ENCODE data around the gene YJEFN3. TPM values are rescaled to one million over a fixed set of nuclear protein-coding genes. Genes with fewer than 3 reads are reported as not detected.

Gene YJEFN3, protein sequence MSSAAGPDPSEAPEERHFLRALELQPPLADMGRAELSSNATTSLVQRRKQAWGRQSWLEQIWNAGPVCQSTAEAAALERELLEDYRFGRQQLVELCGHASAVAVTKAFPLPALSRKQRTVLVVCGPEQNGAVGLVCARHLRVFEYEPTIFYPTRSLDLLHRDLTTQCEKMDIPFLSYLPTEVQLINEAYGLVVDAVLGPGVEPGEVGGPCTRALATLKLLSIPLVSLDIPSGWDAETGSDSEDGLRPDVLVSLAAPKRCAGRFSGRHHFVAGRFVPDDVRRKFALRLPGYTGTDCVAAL
- 0.69 and 0.90 TPM in 2 replicates for total RNA-seq (2014; rRNA removed)
- 0.75 TPM for polyA plus RNA-seq (2012)

DNA sequence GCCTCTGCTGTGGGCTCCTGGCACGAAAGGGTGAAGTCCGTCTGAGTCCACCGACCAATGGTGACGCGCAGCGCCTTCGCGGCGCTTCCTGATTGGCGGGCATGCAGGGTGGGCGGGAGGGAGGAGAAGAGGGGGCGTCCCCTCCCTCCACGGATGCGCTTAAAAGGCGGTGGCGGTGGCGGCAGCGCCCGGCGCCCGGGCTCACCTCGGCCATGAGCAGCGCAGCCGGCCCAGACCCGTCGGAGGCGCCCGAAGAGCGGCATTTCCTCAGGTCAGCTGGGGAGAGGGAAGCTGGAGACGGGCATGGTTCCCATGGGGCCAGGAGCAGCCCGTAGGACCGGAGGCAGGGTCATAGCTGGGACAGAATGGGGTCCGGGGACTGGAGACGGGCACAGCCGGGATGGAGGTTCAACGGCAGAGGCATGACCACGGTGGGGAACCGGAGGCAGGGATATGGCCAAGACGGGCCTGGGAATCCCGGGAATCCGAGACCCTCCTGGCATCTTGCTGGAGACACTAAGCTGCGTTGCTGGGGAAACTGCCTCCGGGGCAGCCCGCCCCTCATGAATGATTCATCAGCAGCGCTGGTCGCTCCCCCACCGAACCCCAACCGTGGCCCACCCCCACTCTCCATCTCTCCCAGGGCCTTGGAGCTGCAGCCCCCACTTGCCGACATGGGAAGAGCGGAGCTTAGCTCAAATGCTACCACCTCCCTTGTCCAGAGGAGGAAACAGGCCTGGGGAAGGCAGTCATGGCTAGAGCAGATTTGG lies at the start of gene YJEFN3:
TSS of gene YJEFN3 (plus strand) at position 191 of the 770 bp plus-strand sequence. CDS start at position 213, 22 bp downstream.
- DNase-seq (ENCODE audit: low read depth), result no peak

DNA sequence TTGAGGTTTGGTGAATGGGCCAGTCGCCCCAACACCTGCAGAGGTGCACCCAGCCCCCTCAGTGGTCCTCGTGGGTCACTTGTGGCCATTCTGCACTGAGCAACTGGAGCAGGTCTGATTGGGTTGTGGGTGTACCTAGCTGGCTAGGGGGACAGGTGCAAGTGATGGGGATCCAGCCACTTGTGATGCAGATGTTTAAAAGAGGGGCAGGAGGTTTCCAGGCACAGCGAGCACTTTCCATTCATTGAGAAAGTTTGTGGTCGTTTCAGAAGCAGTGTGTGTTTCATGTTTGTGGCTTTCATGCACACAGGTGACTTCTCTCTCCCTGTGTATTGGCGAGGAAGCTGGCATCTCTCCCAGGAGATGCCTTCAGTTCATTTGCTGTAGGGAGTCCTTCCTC lies 48.0 kb upstream of the YJEFN3 start:
- no peak for DNase-seq (ENCODE audit: low read depth)

DNA sequence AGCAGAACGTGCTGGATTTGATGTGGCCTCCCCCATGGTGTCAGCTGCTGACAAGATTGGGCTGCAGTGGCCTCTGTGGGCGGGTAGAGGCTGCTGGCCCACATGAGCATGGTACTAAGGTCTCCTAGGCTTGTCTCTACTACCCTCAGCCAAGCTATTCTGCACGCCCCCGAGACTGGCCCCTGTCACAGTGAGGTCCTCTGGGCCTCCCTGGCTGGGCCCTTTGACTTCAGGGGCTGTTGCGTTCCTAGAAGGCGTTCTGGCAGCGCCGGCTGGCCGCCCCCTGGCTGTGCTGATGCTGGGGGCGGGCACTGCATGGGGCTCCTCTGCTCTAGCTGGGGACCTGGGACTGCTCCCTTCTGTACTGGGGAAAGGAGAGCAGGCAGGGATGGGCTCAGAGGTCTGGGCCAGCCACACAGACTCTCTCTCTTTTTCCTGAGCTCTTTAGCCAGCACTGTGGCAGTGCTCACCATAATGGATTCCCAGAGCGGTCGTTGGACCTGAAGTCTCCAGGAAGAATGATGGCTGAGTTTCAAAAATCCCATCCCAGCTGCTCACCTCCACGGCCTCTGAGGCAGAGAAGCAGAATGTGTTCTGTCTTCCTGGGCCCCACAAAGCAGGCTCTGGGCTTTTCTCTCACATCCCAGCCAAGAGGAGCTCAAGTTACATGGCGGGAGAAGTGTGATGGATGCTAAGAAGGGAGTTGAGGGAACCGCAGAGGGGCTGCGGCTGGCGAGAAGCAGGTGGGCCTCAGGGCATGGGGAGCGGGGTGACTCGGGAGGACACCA lies 45.7 kb upstream of the YJEFN3 start:
- no peak for DNase-seq (ENCODE audit: low read depth)

DNA sequence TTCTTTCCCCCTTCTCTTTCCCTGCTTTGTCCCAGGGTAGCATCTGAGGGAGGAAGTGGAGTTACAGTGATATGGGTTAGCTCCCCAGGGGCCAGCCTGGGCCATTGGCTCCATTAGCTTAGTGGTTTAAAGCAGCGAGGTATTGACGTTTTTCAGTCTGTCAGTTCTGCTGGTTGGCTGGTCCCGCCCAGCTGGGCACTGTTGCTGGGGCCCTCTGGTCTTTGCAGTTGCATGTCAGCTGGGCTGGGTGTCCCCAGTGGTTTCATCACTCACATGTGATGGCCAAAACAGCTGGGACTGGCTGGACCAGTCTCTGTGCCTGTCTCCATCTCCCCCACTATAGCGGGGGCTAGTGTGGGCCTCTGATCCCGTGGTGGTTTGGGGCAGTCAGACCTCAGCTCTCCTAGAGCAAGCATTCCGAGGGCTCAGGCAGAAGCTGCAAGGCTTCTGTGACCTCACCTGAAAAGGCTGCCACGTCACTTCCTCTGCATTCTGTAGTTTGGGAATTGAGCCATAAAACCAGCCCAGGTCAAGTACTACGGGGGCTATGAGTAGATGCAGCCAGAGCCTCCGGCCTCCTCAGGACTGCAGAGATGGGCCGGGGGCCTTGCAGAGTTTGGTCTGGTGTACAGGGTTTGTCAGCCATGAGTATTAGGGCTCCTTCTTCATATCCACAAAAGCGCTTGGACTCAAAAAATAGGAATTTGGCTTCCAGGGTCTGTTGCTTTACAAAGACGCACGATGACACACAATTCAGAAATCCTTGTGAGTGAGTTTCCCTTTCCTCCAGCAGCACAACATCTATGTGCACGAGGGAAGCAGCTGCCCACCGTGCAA lies 43.3 kb upstream of the YJEFN3 start:
- DNase-seq (ENCODE audit: low read depth), result peak; percentile 70

DNA sequence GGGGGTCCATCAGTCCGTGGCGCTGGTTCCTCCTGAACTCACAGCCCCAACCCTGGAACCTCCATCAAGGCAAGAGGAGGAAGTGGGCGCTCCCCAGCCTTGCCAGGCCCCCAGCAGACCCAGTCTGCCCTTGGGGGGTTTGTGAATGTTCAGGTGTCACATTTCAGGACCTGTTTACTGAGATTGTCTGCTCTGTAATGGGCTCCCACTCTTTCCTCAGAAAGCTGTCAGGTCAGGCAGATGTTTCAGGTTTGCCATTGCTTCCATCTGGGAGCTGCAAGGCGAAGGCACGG lies 42.8 kb upstream of the YJEFN3 start:
- DNase-seq (ENCODE audit: low read depth), result no peak

DNA sequence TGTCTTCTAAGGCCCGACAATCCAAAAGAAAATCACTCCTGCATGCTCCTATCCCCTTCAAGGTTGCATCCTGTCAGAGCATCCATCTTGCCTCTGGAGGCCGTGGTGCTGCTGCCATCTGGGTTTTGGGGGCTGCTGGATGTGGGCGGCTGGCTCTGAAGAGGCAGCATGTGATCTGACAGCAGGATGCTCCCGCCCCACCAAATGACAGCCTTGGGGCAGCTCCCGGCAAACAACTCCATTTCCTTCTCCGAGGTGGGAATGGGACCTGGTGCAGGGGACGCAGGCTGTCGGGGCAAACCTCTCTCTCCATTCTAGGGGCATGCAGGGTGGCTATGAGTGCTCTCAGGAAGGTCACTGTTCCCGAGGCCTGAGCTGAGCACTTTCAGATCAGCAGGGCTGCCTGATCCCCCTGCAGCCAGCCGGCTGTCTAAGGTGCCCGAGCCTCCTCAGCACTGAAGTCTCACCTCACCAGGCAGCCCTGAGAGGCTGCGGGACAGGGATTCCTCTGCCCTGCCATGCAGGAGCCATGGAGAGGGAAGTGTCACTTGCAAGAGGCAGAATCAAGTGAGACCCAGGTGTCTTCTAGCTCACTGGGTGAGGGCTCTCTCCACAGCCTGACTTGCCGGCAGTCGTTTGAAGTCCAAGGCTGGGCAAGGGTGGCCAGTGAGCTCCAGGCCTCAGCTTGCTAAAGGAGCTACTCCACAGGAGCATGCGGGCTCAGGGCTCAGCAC lies 42.2 kb upstream of the YJEFN3 start:
- no peak for DNase-seq (ENCODE audit: low read depth)

DNA sequence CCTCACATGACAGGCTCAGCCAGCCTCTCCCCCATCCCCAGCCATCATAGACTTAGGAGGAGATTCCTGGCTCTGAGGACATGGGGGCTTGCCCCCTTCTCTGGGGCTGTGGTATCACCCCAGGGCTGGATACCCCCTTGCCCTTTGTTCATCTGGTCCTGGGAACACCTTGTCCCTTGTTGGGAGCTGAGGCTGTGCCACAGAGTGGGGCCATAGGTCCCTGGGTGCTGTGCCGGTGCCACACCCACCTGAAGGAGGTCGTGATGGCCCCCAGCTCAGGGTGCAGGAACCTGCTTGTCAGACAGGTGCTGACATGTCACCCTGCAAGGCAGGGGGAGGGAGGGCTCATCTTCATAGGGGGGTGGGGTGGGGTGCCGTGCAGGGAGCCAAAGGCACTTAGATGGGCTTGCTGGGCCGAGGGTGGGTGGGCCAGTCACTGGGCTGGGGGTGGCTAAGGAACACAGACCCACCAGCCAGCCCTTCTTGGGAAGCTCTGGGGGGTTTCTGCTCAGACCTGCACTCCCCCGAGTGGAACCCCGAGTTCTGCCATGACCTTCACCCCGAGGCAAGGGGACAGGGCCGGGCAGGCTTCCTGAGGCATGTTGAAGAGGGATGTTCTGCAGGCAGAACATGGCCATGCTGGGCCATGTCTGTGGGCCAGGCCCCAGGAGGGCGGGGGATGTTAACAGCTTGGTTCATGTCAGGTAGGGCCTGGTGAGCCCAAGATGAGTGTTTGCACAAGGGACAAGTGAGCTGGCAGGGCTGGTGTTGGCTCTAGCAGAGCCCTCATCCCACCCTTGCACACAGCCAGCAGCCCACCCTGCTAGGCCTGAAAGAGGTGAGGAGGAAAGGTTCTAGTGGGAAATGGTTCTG lies 41.4 kb upstream of the YJEFN3 start:
- DNase-seq (ENCODE audit: low read depth), result no peak

DNA sequence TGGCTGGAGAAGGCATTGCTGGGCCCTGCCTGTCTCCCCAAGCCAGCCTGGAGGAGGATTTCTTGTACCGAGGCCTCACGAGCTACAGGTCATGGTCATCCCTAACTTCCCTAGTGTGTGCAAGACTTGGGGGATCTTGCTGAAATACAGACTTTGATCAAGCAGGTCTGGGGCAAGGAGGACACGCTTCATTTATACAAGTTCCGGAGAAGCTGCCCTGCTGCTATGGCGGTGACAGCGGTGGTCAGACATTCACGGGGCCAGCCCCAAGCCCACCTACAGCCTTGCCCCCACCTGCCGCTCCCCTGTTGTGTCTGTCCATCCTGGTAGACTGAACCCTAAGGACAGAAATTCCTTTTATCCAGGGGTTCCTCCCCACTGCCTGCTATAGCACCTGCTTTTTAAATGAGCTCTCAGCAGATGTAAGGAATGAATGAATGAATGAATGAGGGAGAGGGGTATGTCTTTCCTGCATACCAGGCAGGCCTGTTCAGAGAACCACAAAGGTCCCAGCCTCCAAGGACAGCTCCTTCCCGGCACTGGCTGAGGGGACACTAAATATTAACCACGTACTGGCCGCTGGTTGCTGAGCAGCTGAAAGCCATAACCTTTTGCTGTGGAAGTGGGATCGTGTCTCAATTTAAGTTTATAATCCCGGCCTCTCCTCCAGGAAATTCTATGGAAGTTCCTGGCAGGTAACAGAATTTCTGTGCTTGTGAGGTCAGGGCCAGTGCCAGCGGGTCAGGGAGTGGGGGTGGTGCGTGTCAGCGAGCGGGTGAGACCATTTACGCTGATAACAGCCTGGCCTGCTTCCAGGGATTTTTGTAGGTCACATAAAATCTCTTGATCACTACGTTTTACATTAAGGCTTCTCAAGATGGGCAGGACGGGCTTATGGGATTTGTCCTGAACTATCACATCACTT lies 40.5 kb upstream of the YJEFN3 start:
- DNase-seq (ENCODE audit: low read depth), result no peak

DNA sequence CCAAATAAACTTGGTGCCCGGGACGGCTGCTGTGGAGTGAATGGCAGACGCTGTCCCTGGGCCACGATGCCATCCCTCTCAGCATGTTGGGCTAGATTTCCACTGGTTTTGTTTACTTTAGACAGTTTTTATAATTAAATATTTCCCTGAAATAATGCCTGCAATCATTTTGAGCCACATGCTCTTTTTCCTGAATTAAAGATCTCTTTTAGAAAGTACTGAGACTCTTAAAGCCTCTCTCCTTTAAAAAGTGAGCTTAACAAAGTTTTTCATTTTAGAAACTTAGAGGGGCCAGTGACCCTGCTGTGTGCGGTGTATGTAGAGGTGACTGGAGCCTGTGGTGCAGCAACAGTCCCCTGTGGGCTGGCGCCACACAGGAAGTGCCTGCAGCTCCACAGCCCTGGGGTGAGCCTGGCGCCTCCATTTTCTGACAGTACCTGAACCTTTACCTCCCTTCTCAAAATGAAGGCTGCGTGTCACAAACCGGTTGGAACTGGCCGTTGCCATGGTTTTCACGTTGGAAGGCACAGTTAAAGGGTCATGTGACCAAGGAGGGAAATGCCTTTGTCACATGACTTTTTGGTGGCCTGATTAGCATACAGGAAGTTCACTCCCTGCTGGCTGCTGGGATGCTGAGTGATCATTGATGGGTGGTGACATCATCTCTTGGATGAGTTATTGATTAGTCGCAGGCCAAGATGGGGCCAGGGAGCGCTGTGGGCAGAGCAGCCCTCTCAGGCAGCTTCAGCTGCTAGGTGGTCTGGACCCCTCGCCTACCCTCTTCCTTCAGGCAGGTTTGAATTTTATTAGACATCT lies 39.6 kb upstream of the YJEFN3 start:
- peak; percentile 87 for DNase-seq (ENCODE audit: low read depth)

DNA sequence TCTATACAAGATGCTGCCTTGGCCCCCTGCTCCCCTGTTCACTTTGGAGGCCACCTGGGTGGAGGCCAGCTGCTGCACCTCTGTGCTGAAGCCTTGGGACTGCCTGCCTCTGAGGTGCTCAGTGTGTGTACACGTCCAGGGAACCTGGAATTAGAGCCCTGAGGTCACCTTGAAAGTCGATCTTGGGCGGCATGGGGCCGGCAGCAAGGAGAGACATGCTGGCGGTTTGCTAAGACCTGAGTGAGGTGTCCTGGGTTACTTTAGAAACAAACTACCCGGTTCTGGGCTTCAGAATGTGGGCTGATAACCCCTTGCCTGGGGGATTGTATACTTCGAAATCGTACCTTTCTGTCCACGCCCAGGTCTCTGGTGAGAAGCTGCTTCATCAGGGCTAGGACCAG lies 38.9 kb upstream of the YJEFN3 start:
- DNase-seq (ENCODE audit: low read depth), result no peak

DNA sequence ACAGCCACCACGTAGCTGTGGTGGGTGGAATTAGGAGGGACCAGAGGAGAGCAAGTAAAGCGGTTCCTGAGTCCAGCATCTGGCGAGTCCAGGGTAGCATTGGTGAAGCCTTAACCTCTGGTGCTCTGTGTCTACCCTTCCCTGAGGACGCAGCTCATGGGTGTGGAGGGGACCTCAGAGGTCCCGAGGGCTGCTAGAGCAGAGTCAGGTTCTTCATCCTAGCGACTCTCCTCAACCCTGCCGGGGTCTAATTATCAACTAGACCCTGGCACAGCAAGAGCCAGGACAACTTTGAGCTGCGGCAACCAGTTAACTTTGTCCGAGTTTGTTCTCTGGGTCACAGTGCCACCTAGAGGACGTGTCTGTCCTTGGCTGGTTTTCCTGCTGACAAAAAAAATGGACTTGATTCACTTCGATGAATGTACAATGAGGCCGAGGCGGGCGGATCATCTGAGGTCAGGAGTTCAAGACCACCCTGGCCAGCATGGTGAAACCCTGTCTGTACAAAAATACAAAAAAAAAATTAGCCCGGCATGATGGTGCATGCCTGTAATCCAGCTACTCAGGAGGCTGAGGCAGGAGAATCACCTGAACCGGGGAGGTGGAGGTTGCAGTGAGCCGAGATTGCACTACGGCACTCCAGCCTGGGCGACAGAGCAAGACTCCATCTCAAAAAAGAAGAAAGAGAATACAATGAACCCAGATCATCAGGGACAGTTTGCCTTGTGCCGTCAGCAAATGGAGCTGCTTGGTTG lies 38.3 kb upstream of the YJEFN3 start:
- DNase-seq (ENCODE audit: low read depth), result peak; percentile 78

DNA sequence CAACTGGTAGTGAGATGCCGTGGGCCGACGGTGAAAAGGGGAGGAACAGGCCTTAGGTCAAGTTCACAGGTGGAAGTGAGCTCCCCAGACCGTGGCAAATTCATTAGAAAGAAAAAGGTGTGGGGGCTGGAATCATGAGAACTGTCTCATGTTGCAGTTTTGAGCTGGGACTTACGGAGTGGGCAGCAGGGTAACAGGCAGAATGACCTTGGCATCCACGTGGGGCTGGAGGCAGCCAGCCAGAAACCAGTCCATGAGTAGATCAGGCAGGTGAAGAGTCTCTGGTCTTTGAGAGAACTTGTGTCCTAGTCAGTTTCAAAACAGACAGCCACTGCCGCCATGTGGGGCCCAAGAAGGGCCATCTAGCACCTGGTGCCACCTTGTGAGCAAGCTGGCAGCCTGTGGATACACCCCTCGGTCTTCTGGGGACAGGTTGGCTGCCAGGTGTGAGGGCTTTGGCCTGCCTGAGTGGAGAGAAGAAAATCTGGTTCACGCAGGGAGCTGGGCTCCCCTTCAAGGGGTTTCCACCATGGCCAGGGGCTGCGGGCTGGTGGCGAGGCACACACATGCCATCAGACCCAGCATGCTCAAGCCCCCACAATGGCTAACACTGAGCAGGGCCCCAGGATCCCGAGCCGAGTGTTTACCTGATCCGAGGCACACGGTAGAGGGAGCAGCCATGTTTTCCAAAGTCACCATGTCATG lies 37.2 kb upstream of the YJEFN3 start:
- DNase-seq (ENCODE audit: low read depth), result no peak

DNA sequence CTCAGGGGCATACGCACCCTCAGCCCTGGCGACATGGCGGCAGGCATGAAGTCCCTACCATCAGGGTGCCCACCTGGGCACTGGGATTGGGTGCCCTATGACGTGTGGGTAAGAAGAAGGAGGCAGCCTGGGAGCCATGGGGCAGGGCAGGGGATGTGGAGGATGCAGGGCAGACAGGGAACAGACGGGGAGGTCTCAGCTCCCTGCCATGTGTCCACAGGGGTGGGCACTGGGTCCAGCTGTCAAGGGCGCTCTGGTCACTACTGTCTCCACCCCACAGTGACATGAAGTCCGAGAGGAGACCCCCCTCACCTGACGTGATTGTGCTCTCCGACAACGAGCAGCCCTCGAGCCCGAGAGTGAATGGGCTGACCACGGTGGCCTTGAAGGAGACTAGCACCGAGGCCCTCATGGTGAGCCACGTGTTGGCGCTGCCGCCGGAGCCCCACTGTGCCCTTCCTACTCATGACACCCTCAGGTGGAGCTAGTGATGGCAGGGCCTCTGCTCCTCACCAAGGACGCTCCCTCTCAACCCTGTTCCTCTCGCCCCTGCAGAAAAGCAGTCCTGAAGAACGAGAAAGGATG lies 36.6 kb upstream of the YJEFN3 start:
- no peak for DNase-seq (ENCODE audit: low read depth)

DNA sequence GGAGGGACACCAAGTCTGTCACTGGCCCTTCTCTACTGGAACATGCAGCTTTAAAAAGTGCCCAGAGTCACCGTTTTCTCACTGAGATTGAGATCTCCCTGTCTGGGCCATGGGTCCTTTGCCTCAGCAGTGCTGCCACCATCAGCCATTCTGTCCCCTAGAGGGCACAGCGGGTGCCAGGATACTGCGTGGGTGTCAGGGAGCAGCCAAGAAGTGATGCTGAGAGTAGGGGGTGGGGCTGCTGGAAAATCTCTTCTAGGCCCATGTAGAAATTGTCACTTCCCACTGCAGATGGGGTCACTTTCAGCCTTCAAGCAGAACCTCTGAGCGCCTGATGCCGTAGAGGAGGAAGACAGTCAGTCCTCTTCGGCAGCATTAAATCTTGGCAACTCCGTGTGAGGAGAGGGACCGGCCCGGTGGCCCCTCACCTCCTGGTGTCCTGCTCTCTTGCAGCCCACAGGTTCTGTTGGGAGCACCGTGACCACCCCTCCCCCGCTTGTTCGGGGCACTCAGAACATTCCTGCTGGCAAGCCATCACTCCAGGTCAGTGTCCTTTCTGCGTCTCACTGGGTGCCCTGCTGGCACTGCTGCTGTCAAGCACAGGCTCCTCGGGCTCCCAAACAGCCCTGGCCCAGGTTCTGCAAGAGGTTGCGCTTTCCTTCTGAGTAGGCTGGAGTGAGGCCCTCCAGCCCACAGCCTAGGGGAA lies 34.7 kb upstream of the YJEFN3 start:
- no peak for DNase-seq (ENCODE audit: low read depth)

Measured in LHCN-M2 (cell line).